GM12891 (cell line): ENCODE data around the gene USP50. TPM values are rescaled to one million over a fixed set of nuclear protein-coding genes. Genes with fewer than 3 reads are reported as not detected.
"Not testable (repeated sequence)": the region's sequence is repeated elsewhere in the genome, so short reads cannot be mapped to it uniquely, and the experiment has no call there.

Experiments
- DNase-seq: peaks from one replicate; pipeline ENCODE4 v3.0.0; 2011; ENCODE audit warnings: low spot score; ENCODE audit not compliant: insufficient read length
- FAIRE-seq: peaks from 2 replicates; lab custom pipeline; 2011; peaks lifted over from hg19 to GRCh38; lab: Jason Lieb, UNC
- PAX5 ChIP-seq: IDR thresholded peaks from 2 replicates; pipeline ENCODE4 v1.6.1; 2011; ENCODE audit warnings: low read length, moderate library complexity, mild to moderate bottlenecking; ENCODE audit not compliant: insufficient read depth, severe bottlenecking
- POLR2A ChIP-seq: IDR thresholded peaks from 2 replicates; pipeline ENCODE4 v1.6.1; 2011; ENCODE audit warnings: low read depth, low read length, control low read depth
- POLR2AphosphoS5 ChIP-seq: IDR thresholded peaks from 2 replicates; pipeline ENCODE4 v1.6.1; 2011; ENCODE audit warnings: low read depth, low read length, control low read depth
- POU2F2 ChIP-seq: IDR thresholded peaks from 2 replicates; pipeline ENCODE4 v1.6.1; 2011; ENCODE audit warnings: low read depth, mild to moderate bottlenecking, control low read depth, low read length, moderate library complexity
- SPI1 ChIP-seq: IDR thresholded peaks from 2 replicates; pipeline ENCODE4 v1.6.1; 2011; ENCODE audit warnings: low read depth, low read length, control low read depth
- TAF1 ChIP-seq: IDR thresholded peaks from 2 replicates; pipeline ENCODE4 v1.6.1; 2011; ENCODE audit warnings: low read depth, low read length, control low read depth
- polyA plus RNA-seq: library from polyadenylated mRNA; unstranded; fragments of >200 nt; gene quantifications from one replicate; pipeline ENCODE4 v1.2.1, GENCODE V29; 2012; ENCODE audit warnings: low read depth, missing spikeins, inconsistent platforms; ENCODE audit not compliant: missing spikeins

USP50 gene
- polyA plus RNA-seq, result not detected

GRCh38 chr15:50546566-50546965 is at the start of gene USP50:
TSS of gene USP50 (minus strand) at chr15:50546666. CDS start at chr15:50546525, 141 bp downstream.
- DNase-seq (no peak), FAIRE-seq (no peak)
- no peak for TF ChIP-seq TAF1
- no peak for TF ChIP-seq POLR2A
- no peak for TF ChIP-seq POU2F2

- TF ChIP-seq TAF1, result no peak
- no peak for TF ChIP-seq POLR2AphosphoS5
- TF ChIP-seq POLR2A, result no peak
- TF ChIP-seq SPI1, result no peak
- no peak for TF ChIP-seq PAX5
- TF ChIP-seq POU2F2, result no peak
- no peak for DNase-seq
- no peak for FAIRE-seq
These were observed 47.8 kb upstream of the USP50 start for GRCh38 chr15:50594311-50594710.

- FAIRE-seq (no peak), DNase-seq (no peak)
- TF ChIP-seq POU2F2 (no peak), POLR2AphosphoS5 (no peak), TAF1 (no peak), SPI1 (no peak)
These were observed 47.3 kb upstream of the USP50 start for GRCh38 chr15:50593761-50594160.

- FAIRE-seq, result no peak
- TF ChIP-seq POLR2AphosphoS5, result no peak
- no peak for TF ChIP-seq PAX5
- TF ChIP-seq POU2F2, result no peak
- TF ChIP-seq SPI1, result no peak
- no peak for TF ChIP-seq POLR2A
- TF ChIP-seq TAF1, result no peak
- no peak for DNase-seq
These were observed 43.8 kb upstream of the USP50 start for GRCh38 chr15:50590288-50590687.

GRCh38 chr15:50577492-50577891 is 31.0 kb upstream of the USP50 start:
- FAIRE-seq (no peak), DNase-seq (no peak)
- TF ChIP-seq POLR2AphosphoS5 (no peak), POU2F2 (no peak), POLR2A (no peak), SPI1 (no peak), TAF1 (no peak), PAX5 (no peak)

- TF ChIP-seq TAF1 (no peak), POLR2AphosphoS5 (no peak), POU2F2 (no peak), SPI1 (no peak), PAX5 (no peak), POLR2A (no peak)
- DNase-seq (no peak), FAIRE-seq (no peak)
These were observed 29.7 kb upstream of the USP50 start for GRCh38 chr15:50576166-50576565.

- FAIRE-seq, DNase-seq: not testable (repeated sequence)
These were observed 27.4 kb upstream of the USP50 start for GRCh38 chr15:50573842-50574241.

GRCh38 chr15:50563756-50564155 is 17.3 kb upstream of the USP50 start:
- TF ChIP-seq POLR2AphosphoS5, result no peak
- no peak for TF ChIP-seq TAF1
- TF ChIP-seq POU2F2, result no peak
- TF ChIP-seq POLR2A, result no peak
- no peak for TF ChIP-seq SPI1
- no peak for TF ChIP-seq PAX5
- DNase-seq (no peak), FAIRE-seq (no peak)

GRCh38 chr15:50562735-50563640 is 16.5 kb upstream of the USP50 start:
- FAIRE-seq, result peak; percentile 68
- TF ChIP-seq POLR2A (no peak), POU2F2 (no peak), SPI1 (no peak), POLR2AphosphoS5 (no peak), PAX5 (no peak), TAF1 (no peak)
- no peak for DNase-seq

- FAIRE-seq (peak; percentile 67), DNase-seq (no peak)
- TF ChIP-seq TAF1 (no peak), PAX5 (no peak), POU2F2 (no peak), POLR2AphosphoS5 (no peak), SPI1 (0 out of 2 replicates have a peak, but pooled peaks have one; percentile 3), POLR2A (no peak)
These were observed 11.5 kb upstream of the USP50 start for GRCh38 chr15:50558012-50558411.
